NCI-H82 treated with DMSO at 0.1 percent for 48 hours (cell line): ENCODE data around the gene MAP3K20.

Source experiments
- DNase-seq: peaks from one replicate; lab custom pipeline; 2025; ENCODE audit not compliant: unreplicated experiment; lab: John Stamatoyannopoulos, UW

MAP3K20 gene

GRCh38 chr2:173050684-173051083 lies 25.0 kb upstream of the MAP3K20 start:
- DNase-seq: no peak

GRCh38 chr2:173051463-173052215 lies 24.0 kb upstream of the MAP3K20 start:
- DNase-seq: peak; percentile 17

- DNase-seq: no peak
These were observed 22.5 kb upstream of the MAP3K20 start for GRCh38 chr2:173053043-173053699.

DNA sequence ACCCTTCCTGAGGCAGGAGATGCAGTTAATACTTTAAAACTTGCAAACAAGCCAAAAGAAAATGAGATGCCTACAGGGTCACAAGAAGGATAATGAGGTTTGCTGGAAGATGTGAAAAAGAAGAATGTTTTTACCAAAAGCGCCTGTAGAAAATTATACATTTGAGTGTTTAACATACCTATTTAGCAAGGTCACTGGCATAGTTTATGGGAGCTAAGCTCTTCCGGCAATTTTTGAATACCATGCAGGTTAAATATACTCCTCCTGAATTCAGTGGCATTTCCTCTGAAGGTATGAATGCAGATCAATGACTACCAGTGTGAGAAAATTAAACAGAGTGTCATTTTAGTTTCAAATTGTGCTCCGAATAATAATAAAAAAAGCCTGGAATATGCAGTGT lies 21.2 kb upstream of the MAP3K20 start:
- DNase-seq: no peak

- no peak for DNase-seq
These were observed 18.8 kb upstream of the MAP3K20 start for GRCh38 chr2:173056705-173057364.

DNA sequence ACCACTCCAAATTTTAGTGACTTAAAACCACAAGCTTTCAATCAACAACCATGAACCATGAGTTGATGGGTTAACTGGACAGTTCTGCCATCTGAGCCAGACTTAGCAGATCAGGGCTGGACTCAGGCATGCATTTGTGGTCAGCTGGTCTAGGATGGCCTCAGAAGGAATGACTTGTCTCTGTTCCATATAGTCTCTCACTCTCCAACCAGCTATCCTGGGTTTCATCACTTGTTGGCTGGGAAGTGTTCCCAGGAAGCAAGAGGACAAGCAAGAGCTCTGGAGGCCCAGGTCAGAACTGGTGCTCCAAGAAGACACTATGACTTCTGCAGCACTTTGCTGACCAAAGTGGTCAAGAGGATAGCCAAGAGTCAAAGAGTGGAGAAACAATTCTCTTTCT lies 17.5 kb upstream of the MAP3K20 start:
- DNase-seq: no peak

DNA sequence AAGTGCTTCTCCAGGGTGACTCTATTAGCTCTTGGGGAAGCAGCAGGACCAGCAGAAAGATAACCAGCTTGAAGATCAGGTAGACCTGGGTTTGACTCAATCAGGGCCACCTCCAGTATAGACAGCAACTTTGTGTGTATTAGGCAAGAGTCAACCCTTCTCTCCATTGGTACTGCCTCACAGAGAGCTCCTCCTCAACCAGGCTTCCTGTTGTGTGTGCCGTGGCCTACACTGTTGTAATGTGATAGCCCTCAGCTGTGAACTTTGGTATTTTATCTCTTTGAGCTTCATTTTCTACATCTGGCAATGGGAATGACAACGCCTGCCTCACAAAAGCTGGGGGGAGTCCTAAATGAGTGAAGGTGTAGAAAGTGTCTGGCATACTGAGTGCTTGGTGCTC lies 17.0 kb upstream of the MAP3K20 start:
- no peak for DNase-seq

GRCh38 chr2:173059292-173059691 lies 16.4 kb upstream of the MAP3K20 start:
- no peak for DNase-seq

GRCh38 chr2:173059971-173060461 lies 15.6 kb upstream of the MAP3K20 start:
- no peak for DNase-seq

- DNase-seq: no peak
These were observed 12.8 kb upstream of the MAP3K20 start for GRCh38 chr2:173062801-173063200.

DNA sequence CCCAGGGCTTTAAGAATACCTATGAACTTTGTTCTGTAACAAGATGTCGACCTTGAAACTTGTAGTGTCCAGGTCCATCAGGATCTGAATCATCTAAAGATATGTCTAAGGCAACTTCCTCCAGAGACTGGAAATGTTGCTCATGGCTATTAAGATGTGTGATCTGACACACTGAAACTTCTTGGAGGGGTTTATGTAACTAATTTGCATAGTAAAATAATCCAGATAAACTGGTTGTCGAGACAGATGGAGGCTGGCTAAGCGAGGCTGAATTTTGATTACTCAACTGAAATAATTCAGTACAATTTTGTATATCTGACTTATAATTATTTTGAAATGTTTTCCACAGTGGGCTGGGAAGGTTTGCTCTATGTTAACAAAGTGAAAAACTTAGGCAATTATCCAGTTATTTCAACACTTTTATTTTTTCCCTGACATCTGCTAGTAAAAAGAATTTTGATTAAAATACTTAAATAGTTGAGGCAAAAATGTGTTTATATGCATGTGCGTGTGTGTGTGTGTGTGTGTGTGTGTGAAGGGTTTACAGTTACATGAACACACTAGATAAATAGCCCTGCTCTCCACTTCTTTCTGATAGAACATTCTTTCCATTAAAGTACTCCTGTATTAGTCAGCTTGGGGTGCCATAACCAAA lies 11.4 kb upstream of the MAP3K20 start:
- DNase-seq: no peak

- DNase-seq: no peak
These were observed 8.6 kb upstream of the MAP3K20 start for GRCh38 chr2:173066887-173067676.

- no peak for DNase-seq
These were observed 428 bp upstream of the MAP3K20 start for GRCh38 chr2:173075056-173075780.

- DNase-seq: no peak
These were observed 1.1 kb downstream of the MAP3K20 start for GRCh38 chr2:173076581-173077345.

DNA sequence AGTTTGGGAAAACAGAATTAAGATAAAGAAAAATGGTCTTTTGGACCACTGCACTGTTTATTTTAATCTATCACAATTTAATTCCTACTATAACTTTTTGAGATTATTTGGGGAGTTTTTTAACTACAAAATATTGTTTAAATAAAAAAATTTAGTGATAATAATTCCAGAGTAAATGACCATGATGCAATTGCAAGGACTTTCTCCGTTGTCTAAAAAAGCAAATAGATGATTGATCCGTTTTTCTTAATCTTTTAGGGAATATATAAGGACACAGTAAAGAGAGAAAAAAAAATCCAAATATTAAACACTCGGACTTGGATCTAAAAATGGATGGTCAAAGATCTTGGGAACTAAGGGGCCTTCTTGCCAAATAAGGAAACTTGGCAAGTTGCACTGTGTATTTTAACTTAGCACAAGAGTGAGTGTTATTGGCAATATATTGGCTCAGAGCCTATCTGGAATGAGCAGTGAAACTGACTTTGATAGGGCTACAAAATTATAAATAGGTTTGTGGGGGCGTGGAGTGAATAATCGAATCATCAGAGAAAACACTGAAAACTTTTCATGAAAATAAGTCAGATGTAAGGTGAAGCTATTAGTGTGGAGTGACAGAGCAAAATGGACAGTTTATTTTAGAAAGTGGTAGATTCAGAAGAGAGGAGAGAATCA lies 2.0 kb downstream of the MAP3K20 start:
- no peak for DNase-seq

DNA sequence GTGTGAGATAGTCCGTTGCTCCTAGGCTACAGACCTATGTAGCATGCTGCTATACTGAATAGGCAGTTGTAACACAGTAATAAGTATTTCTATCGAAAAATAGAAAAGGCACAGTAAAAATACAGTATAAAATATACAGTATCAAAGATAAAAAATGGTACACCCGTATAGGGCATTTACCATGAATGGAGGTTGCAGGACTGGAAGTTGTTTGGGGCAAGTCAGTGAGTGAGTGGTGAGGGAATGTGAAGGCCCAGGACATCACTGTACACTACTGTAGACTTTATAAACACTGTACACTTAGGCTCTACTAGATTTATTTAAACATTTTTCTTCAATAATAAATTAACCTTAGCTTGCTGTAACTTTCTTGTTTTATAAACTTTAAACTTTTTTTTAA lies 3.5 kb downstream of the MAP3K20 start:
- DNase-seq: no peak

DNA sequence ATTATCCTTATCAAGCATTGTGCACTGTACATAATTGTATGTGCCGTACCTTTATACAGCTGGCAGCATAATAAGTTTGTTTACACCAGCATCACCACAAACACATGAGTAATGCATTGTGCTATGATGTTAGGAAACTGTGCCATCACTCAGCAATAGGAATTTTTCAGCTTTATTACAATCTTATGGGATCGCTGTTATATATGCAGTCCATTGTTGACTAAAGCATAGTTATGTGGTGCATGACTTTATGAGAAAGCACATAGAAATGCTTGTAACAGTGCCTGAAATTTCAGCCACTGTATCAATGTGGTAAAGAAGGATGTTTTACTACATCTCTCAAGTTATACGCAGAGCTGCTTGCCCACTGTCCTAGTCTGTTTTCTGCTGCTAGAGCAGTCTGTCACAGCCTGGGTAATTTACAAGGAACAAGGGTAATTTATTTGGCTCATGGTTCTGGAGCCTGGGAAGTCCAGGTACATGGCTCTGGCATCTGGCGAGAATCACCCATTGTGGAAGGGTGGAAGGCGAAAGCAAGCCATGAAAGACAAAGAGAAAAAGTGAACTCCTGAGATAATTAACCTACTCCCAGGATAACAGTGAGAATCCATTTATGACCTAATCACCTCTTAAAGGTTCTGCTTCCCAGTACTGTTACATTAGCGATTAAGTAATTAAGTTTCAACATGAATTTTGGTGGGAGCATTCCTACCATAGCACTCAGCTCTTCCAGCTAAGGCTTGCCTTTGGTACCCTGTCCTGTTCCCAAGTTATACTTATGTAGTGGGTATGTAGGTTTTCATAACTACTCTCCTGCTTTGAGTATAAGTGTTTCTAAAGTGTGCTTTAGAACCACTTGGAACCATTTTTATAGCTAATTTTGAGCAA lies 4.6 kb downstream of the MAP3K20 start:
- no peak for DNase-seq
